HepG2 (cell line): ENCODE data around the gene PLA2G4F. TPM values are rescaled to one million over a fixed set of nuclear protein-coding genes. Genes with fewer than 3 reads are reported as not detected.

Experiments used
- CBX1 ChIP-seq: IDR thresholded peaks from one replicate; pipeline ENCODE4 v1.6.1; 2016; ENCODE audit warnings: antibody characterized with exemption, low read depth
- CTCF ChIP-seq: sonication (generic); formaldehyde crosslinking; IDR thresholded peaks from 2 replicates; pipeline ENCODE4 v1.5.0; 2020; ENCODE audit warnings: mild to moderate bottlenecking, missing genetic modification reagents, moderate library complexity
- HNF1B ChIP-seq: sonication (generic); formaldehyde crosslinking; IDR thresholded peaks from 2 replicates; pipeline ENCODE4 v1.5.1; 2020; ENCODE audit warnings: mild to moderate bottlenecking, moderate library complexity, missing genetic modification reagents
- HNF4G ChIP-seq, 2 experiments: sonication (generic) in 1 of 2; formaldehyde crosslinking in 1 of 2; IDR thresholded peaks; 2 replicates each; pipeline versions ENCODE4 v1.4.0 to v1.6.1; 2011 to 2020; ENCODE audit warnings: borderline replicate concordance in 2 of 2, low read depth in 2 of 2, mild to moderate bottlenecking in 2 of 2, low read length in 1 of 2, missing genetic modification reagents in 1 of 2, moderate library complexity in 1 of 2
- NKX3-1 ChIP-seq: sonication (generic); formaldehyde crosslinking; IDR thresholded peaks from 2 replicates; pipeline ENCODE4 v1.5.0; 2020; ENCODE audit warnings: missing genetic modification reagents
- TFE3 ChIP-seq: IDR thresholded peaks from 2 replicates; pipeline ENCODE4 v1.6.1; 2016
- ZBTB49 ChIP-seq: sonication (generic); formaldehyde crosslinking; IDR thresholded peaks from 2 replicates; pipeline ENCODE4 v1.4.0; 2020; ENCODE audit warnings: missing genetic modification reagents, borderline replicate concordance
- ZNF263 ChIP-seq: sonication (generic); formaldehyde crosslinking; IDR thresholded peaks from 2 replicates; pipeline ENCODE4 v1.4.0; 2020; ENCODE audit warnings: missing genetic modification reagents
- polyA plus RNA-seq, 8 experiments: library from polyadenylated mRNA; depleted of rRNA in 3 of 8; stranded (reverse) in 7 of 8; unstranded in 1 of 8; fragments of >200 nt; fragmentation: Illumina TruSeq in 4 of 8; extraction: Trizol in 4 of 8; gene quantifications; 2 replicates each; pipeline versions ENCODE4 v1.2.1 to v1.2.3, GENCODE V29; 2011 to 2016; ENCODE audit warnings: low read depth in 4 of 8, missing spikeins in 1 of 8, mixed read lengths in 1 of 8; ENCODE audit not compliant: insufficient read depth in 1 of 8
- total RNA-seq, 5 experiments: library from RNA; depleted of rRNA; stranded (reverse); fragments of >200 nt; fragmentation: Illumina TruSeq; extraction: Trizol; gene quantifications; 2 replicates each; pipeline ENCODE4 v1.2.3, GENCODE V29; 2016; ENCODE audit warnings: low read depth in 1 of 5

The PLA2G4F gene
- total and polyA plus RNA-seq, 2 of the 13 experiments (the other 11 are each of a cell fraction or from before 2014, with no cell fraction given) = 0.07 TPM; not detected in 1

- TF ChIP-seq HNF4G (IDR thresholded peaks at IDR 0.05; ENCODE audit: borderline replicate concordance, low read depth, low read length) (no peak), HNF4G (CRISPR knock-in tag; IDR thresholded peaks at IDR 0.05; ENCODE audit: borderline replicate concordance, low read depth) (no peak), TFE3 (CRISPR knock-in tag) (no peak), ZNF263 (CRISPR knock-in tag) (no peak), ZBTB49 (CRISPR knock-in tag) (no peak), NKX3-1 (CRISPR knock-in tag) (no peak), CBX1 (no peak), HNF1B (no peak), CTCF (CRISPR knock-in tag) (peak; percentile 19; the same call in 1 of the 2 replicates)
These were observed at the start of gene PLA2G4F (continued) for GRCh38 chr15:42156243-42156922.
